Glomerular endothelial cell (primary cell): ENCODE data around the gene PCDH1. TPM values are rescaled to one million over a fixed set of nuclear protein-coding genes. Genes with fewer than 3 reads are reported as not detected.
A peak's percentile ranks its signal among the peaks of the same experiment; 100 is the strongest.

ENCODE experiments used
- DNase-seq: peaks from one replicate; pipeline ENCODE4 v3.0.0-alpha.2; 2011; ENCODE audit warnings: low read depth, low spot score; ENCODE audit errors: extremely low read depth
- total RNA-seq: library from RNA; depleted of rRNA; stranded (reverse); fragments of >200 nt; gene quantifications from 2 replicates; pipeline ENCODE4 v1.2.3, GENCODE V29; 2015

PCDH1 gene
- total RNA-seq, 1 donor from 2014 or later = 479 TPM

- DNase-seq = no peak
Observed at GRCh38 chr5:141814064-141814964, 63.9 kb downstream of the PCDH1 start.

GRCh38 chr5:141812512-141812911 is 65.7 kb downstream of the PCDH1 start:
- DNase-seq = no peak

GRCh38 chr5:141811287-141812155 is 66.7 kb downstream of the PCDH1 start:
- DNase-seq = no peak

GRCh38 chr5:141810702-141811101 is 67.5 kb downstream of the PCDH1 start:
- DNase-seq = no peak

- DNase-seq = no peak
Observed at GRCh38 chr5:141809380-141810096, 68.7 kb downstream of the PCDH1 start.

GRCh38 chr5:141808857-141809256 is 69.4 kb downstream of the PCDH1 start:
- DNase-seq = no peak

GRCh38 chr5:141807732-141808131 is 70.5 kb downstream of the PCDH1 start:
- DNase-seq = no peak

- DNase-seq = no peak
Observed at GRCh38 chr5:141807329-141807728, 70.9 kb downstream of the PCDH1 start.

- DNase-seq = no peak
Observed at GRCh38 chr5:141806626-141807025, 71.6 kb downstream of the PCDH1 start.

- peak; percentile 66 for DNase-seq
Observed at GRCh38 chr5:141805874-141806595, 72.2 kb downstream of the PCDH1 start.

- DNase-seq = no peak
Observed at GRCh38 chr5:141804475-141804874, 73.7 kb downstream of the PCDH1 start.

Other genes with a start within 250 kb of the PCDH1 start
- gene HDAC3, start 241.6 kb downstream of the PCDH1 start, total RNA-seq = 30.9 and 43.3 TPM in 2 replicates
- gene RELL2, start 241.4 kb downstream of the PCDH1 start, total RNA-seq = 8.5 and 12.2 TPM in 2 replicates
- gene FCHSD1, start 227.0 kb downstream of the PCDH1 start, total RNA-seq = 29.3 and 31.8 TPM in 2 replicates
- gene ARAP3, start 196.2 kb downstream of the PCDH1 start, total RNA-seq = 43.5 and 69.0 TPM in 2 replicates
- gene DELE1, start 45.5 kb upstream of the PCDH1 start, total RNA-seq = 61.4 and 69.5 TPM in 2 replicates
- 42.8 and 67.3 TPM in 2 replicates for gene PCDH12, start 79.8 kb upstream of the PCDH1 start, total RNA-seq
- 49.8 and 82.2 TPM in 2 replicates for gene RNF14, start 90.7 kb upstream of the PCDH1 start, total RNA-seq
- 75.5 and 130 TPM in 2 replicates for gene GNPDA1, start 134.6 kb upstream of the PCDH1 start, total RNA-seq
- 55.2 and 56.0 TPM in 2 replicates for gene NDFIP1, start 230.4 kb upstream of the PCDH1 start, total RNA-seq